Testis (tissue), 2 donors: ENCODE results near the gene COL6A2.

Experiments
- CTCF ChIP-seq, 3 experiments: fragments of 450-650 bp in 2 of 3; fragments of 200-600 bp in 1 of 3; sonication (generic) in 1 of 3; IDR thresholded peaks; one replicate each; pipeline ENCODE4 v1.5.1; 2016 to 2019; ENCODE audit warnings: antibody characterized with exemption in 3 of 3, mild to moderate bottlenecking in 2 of 3, moderate library complexity in 1 of 3
- POLR2A ChIP-seq: fragments of 450-650 bp; IDR thresholded peaks from one replicate; pipeline ENCODE4 v1.6.1; 2017; ENCODE audit warnings: antibody characterized with exemption, mild to moderate bottlenecking, moderate library complexity

DNA sequence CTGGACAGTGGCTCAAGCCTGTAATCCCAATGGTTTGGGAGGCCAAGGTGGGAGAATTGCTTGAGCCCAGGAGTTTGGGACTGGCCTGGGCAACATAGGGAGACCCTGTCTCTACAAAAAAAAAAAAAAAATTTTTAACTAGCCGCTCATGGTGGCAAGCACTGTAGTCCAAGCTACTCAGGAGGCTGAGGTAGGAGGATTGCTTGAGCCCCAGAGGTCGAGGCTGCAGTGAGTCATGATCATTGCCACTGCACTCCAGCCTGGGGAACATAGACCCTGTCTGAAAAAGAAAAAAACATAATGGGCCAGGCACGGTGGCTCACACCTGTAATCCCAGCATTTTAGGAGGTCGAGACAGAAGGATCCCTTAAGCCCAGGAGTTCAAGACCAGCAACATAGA lies 81.0 kb downstream of the COL6A2 start:
- TF ChIP-seq CTCF (IDR thresholded peaks at IDR 0.05) (no peak), POLR2A (no peak)
